Cardiac fibroblast (primary cell): ENCODE data around the gene SLC7A5.
A peak's percentile ranks its signal among the peaks of the same experiment; 100 is the strongest.
"Not testable (repeated sequence)": the region's sequence is repeated elsewhere in the genome, so short reads cannot be mapped to it uniquely, and the experiment has no call there.

ENCODE experiments used
- DNase-seq, 2 donors: peaks; one replicate each; pipeline versions ENCODE4 v3.0.0 to v3.0.0-alpha.2; 2010; ENCODE audit warnings: low read depth in 2 of 2
- H3K4me3 ChIP-seq, 2 donors: replicated peaks in 1 of 2; 1 replicate in 1 of 2; 2 replicates in 1 of 2; pipeline ENCODE4 v1.5.1; 2011; ENCODE audit warnings: low read depth in 2 of 2, low read length in 2 of 2, mild to moderate bottlenecking in 2 of 2, moderate library complexity in 1 of 2
- TF ChIP-seq, protein P1 (sequence below): IDR thresholded peaks from one replicate; pipeline ENCODE4 v1.5.1; 2011; ENCODE audit warnings: low read depth, mild to moderate bottlenecking, low read length, inconsistent platforms

Gene SLC7A5

DNA sequence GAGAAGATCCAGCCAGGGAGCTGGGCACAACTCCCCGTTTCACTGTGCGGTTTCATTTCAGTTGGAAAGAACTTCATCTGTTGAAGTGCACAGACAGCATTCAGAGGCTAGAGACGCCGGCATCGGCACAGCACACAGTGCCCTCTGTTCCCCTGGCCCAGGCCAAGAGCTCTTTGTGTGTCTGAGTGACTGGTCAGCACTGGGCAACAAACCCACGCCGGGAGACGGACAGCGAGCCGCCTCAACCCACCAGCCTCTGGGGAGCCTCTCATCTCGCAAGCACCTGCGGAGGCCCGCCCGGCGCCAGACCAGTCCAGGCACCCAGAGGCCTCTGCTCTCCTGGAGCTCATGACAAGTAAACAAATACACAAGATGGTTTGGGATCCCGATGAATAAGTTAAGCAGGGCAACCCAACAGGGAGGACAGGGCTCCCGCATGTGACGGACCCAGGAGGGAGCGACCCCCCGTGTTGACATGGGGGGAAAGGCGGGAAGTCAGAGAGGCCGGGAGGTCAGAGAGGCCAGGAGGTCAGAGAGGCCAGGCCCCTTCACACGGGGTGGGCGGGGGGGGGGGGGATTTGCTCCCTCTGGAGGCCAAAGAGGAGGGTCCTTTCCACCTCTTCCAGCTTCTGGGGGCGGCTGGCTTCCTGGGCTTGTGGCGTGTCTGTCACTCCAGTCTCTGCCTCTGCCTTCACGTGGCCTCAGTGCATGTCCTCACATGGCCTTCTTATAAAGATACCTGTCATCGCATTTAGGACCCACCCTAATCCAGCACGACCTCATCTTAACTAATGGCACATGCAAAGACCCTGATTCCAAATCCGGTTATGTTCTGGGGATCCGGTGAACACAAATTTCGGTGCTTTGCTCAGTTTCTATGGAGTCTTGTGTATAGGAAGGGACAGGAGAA is 77.8 kb downstream of the SLC7A5 start:
- DNase-seq = no peak
- H3K4me3 ChIP-seq = no peak overlapping the region
- TF ChIP-seq, protein P1, sequence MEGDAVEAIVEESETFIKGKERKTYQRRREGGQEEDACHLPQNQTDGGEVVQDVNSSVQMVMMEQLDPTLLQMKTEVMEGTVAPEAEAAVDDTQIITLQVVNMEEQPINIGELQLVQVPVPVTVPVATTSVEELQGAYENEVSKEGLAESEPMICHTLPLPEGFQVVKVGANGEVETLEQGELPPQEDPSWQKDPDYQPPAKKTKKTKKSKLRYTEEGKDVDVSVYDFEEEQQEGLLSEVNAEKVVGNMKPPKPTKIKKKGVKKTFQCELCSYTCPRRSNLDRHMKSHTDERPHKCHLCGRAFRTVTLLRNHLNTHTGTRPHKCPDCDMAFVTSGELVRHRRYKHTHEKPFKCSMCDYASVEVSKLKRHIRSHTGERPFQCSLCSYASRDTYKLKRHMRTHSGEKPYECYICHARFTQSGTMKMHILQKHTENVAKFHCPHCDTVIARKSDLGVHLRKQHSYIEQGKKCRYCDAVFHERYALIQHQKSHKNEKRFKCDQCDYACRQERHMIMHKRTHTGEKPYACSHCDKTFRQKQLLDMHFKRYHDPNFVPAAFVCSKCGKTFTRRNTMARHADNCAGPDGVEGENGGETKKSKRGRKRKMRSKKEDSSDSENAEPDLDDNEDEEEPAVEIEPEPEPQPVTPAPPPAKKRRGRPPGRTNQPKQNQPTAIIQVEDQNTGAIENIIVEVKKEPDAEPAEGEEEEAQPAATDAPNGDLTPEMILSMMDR = no peak

DNA sequence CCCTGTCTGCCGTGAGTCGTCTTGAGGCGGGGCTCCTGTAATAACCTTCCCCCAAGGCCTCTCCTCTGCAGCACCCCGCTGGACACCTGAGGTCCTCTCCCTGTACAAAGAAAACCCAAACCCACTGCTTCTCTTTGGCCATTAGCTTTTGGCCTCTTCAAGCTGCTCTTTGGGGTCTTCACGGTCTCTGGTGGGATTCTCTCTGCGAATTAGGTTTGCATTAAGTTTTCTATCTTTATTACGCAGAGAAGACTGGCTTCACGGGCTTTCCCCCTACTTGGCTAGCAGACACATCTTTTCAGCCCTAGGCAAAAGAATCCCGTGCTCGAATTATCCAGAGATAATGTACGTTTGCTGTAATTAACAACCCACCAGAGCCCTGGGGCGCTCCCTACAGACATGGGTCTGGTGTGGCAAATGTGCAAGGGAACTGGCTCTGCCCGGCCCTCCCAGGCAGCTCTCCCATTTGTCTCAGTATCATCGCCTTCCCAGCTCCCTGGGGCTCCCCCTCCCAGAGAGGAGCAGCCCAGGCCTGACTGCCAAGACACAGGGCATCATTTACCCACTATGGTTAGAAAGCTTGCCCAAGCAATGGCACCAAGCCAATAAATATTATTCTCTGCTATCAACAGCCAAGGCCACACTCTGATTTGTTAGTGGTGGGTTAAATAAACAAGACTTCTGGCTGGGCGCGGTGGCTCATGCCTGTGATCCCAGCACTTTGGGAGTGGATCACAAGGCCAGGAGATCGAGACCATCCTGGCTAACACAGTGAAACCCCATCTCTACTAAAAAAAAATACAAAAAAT is 78.8 kb downstream of the SLC7A5 start:
- TF ChIP-seq, protein P1 = no peak

DNA sequence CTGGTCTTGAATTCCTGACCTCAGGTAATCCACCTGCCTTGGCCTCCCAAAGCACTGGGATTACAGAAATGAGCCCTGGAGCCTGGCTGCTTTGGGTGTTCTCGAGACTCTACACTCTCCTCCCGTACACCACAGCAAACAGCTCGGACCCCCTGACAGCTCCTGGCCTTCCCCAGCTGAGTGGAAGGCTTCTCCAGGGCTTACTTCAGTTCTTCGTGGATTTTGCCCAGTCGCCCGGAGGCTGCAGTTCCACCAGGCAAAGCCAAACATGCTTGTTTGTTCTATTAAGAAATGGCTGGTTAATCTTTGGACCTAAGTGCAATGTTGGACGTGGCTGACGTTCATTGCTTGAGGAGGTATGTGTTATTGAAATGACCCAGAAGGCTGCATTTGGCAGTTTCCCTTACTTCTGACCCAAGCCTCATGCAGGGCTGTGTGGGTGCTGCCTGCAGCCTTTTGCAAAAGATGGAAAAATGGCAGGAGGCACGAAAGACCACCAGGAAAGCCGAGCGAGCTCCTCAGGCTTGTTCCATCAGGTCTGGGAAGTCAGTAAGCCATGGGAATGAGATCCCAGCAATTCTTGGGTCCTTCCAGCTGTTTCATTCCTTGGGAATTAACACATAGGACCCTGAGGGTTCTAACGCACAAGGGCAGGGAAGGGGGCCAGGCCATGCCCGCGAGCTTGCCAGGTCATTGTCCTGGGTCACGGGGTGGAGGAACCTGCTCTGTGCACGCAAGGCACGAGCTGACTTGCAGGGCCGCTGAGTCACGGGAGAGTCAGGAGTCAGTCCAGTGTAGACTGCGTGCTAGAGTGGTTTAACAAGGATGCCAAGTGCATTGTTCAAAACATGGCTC is 79.6 kb downstream of the SLC7A5 start:
- peak; percentile 51 to 84 for DNase-seq
- no peak overlapping the region for H3K4me3 ChIP-seq
- TF ChIP-seq, protein P1 = no peak

More for the DNA sequence above, 78.8 kb downstream of the SLC7A5 start:
- no peak overlapping the region for H3K4me3 ChIP-seq
- DNase-seq = peak in 1 of 2 donors; percentile 62

- not testable (repeated sequence) for DNase-seq
Observed at GRCh38 chr16:87788730-87789436, 80.4 kb downstream of the SLC7A5 start.

GRCh38 chr16:87787451-87788091 is 81.7 kb downstream of the SLC7A5 start:
- DNase-seq, H3K4me3 ChIP-seq: not testable (repeated sequence)

More at GRCh38 chr16:87788730-87789436, 80.4 kb downstream of the SLC7A5 start:
- not testable (repeated sequence) for H3K4me3 ChIP-seq

DNA sequence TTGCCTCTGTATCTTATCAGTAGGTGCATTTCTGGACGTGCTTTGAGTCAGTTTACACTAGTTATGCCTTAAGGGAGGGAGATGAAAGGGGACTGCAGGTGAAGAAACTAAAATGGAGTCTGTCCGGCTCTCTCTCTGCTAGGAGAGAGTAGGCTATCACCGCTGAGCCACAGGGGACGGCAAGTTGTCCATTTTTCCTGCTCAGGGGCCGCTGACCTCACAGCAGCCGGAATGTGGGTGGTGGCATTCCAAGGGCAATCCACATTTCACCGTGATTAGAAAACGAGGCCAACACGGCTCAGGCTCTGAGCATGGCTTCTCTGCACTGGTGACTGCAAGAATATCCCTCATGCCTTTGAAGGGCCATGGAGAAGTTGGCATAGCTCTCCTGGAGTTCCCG is 84.5 kb downstream of the SLC7A5 start:
- TF ChIP-seq, protein P1 = no peak
- H3K4me3 ChIP-seq = no peak overlapping the region
- DNase-seq = peak; percentile 27 to 46
